NCI-H510A treated with DMSO at 0.1 percent for 48 hours (cell line): Measurements from ENCODE around the gene CPA4.
"Not testable (repeated sequence)": the region's sequence is repeated elsewhere in the genome, so short reads cannot be mapped to it uniquely, and the experiment has no call there.

Experiments
- DNase-seq: peaks from one replicate; lab custom pipeline; 2025; lab: John Stamatoyannopoulos, UW

The CPA4 gene

DNA sequence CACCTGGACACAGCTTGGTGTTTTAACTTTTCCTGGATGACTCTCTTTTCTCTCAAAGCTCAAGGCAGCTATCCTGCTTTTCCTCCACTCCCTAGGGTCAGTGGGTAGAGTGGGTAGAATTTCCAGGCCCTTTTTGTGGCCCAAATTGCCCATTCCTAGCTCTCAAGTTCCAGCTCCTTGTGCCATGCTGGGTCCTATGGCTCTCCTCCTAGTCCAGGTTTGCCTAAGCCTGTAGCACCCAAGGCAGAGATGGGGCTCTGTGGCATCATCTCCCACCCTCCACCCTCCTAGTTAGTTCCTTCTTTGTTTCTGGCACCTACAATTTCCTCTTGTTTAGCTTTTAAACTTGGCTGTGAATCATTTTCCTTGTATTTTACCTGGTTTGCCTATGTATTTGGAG, 9.7 kb downstream of the CPA4 start:
- DNase-seq: no peak

DNA sequence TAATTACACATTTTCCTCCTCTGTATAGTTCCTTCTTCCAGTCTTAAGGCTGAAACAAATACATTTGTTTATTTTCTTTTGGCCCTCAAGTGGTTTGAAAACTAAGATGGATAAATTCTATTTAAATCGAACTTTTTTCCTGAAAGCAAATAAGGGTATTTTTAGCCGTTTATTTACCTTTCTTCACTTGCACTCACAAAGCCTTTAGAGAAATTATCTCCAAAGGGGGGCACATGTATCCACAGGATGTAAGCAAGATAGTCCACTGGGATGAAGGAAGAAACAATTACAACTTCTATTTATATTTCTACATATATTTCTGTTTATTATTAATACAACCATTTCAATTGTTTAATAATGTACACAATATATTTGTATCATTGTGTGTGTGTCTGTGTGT, 10.2 kb downstream of the CPA4 start:
- no peak for DNase-seq

- DNase-seq: no peak
Measured at GRCh38 chr7:130303551-130303950, 10.6 kb downstream of the CPA4 start.

GRCh38 chr7:130303982-130304381, 11.0 kb downstream of the CPA4 start:
- DNase-seq: no peak

DNA sequence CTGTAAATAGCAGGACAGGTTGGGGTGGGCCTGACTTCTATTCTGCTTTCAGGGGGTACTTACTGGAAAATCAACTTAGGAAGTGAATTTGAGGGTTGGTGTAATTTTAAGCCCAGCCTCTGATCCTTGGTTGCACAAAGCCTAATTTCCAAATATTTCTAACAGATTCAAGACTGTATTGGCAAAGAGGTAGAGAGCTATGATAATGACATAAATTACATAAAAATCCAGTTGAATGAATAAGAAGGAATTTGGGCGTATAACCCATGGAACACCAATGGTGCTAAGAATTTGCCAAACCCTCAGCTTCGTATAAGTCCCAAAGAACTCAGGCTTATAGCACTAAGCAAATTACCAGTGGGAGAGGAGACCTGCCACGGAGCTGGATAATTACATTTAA, 11.9 kb downstream of the CPA4 start:
- DNase-seq: no peak

GRCh38 chr7:130305433-130306042, 12.6 kb downstream of the CPA4 start:
- no peak for DNase-seq

- DNase-seq: no peak
Measured at GRCh38 chr7:130309986-130310385, 17.0 kb downstream of the CPA4 start.

GRCh38 chr7:130314305-130314704, 21.3 kb downstream of the CPA4 start:
- DNase-seq: no peak

- DNase-seq: no peak
Measured at GRCh38 chr7:130319541-130319940, 26.6 kb downstream of the CPA4 start.

DNA sequence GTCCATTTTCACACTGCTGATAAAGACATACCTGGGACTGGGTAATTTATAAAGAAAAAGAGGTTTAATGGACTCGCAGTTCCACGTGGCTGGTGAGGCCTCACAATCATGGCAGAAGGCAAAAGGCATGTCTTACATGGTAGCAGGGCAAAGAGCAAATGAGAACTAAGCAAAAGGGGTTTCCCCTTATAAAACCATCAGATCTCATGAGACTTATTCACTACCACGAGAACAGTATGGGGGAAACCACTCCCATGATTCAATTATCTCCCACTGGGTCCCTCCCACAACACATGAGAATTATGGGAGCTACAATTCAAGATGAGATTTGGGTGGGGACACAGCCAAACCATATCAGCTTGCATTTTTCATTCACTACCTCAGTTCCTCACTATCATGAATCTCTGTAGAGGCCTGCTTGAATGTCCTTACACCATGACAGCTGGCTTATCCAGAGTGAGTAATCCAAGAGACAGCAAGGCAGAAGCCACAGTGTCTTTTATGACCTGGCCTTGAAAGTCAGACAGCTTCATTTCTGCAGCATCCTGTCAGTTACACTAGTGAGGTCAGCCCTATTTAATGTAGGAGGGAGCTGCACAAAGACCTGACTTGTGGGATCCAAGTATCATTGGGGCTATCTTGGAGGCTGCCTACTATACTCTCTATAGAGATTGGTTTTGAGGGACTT, 28.7 kb downstream of the CPA4 start:
- not testable (repeated sequence) for DNase-seq

GRCh38 chr7:130322615-130323014, 29.7 kb downstream of the CPA4 start:
- no peak for DNase-seq

- DNase-seq: no peak
Measured at GRCh38 chr7:130324306-130324943, 31.5 kb downstream of the CPA4 start.

DNA sequence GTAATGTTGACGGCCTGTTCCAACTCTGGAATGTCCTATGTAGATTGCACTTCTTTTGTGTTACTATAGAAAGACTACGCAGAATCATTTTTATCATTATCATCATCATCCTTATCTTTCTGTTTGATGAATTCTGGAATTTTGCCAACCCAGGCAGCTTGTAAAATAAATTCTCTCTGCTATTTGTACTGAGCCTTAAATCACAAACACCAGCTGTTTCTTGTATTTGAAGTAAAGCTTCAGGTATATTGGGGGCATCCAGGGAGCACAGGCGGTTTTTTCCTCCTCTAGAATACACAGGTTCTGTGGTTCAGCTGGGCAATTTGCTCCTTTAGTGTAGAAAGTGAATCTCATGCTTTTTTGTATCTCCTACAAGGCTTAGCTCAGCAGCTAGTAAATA, 36.7 kb downstream of the CPA4 start:
- DNase-seq: no peak

DNA sequence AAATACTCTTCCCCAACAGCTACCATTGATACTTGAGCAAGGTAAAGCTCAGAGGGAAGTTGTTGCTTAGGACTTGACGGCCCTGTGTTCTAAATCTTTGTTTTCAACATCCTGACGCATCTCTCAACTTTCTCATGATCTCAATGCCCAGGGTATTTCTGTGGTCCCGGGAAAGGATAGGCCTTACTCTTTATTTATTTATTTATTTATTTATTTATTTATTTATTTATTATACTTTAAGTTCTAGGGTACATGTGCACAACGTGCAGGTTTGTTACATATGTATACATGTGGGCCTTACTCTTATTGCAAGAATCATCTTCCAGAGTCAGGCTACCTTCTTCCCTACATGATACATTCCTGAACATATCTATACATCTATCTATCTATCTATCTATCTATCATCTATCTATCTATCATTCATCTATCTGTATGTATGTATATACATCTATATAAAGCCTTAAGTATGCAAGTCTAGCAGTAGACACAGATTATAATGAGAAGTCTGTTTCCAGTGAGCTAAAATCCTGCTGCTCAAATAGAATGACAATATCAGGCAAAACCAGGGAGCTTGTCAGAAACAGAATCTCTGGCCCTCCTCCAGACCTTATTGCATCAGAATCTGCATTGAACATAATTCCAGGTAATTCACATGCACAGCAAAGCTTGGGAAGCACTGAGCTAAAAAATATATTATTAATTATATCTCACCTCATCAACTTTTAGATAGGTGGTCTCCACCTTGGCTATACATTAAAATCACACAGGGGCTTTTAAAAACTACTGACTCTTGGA, 39.5 kb downstream of the CPA4 start:
- no peak for DNase-seq

DNA sequence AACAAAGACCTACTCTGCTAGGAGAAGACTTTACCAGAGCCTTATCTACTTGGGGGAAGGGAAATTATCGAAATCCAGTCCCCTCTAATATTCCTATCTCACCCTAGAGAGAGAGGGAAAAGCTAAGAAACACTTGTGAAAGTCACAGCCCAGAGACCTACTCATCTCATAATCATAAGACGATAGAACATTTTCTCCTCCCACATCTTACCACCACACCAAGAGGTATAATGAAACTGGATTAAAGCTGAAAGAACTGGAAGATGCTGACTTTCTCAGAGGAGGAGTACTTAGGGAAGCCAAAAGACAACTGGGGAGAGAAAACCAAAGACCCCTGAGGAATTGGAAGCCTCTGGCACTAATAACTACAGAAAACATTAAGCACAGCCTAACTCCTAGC, 40.9 kb downstream of the CPA4 start:
- DNase-seq: no peak

DNA sequence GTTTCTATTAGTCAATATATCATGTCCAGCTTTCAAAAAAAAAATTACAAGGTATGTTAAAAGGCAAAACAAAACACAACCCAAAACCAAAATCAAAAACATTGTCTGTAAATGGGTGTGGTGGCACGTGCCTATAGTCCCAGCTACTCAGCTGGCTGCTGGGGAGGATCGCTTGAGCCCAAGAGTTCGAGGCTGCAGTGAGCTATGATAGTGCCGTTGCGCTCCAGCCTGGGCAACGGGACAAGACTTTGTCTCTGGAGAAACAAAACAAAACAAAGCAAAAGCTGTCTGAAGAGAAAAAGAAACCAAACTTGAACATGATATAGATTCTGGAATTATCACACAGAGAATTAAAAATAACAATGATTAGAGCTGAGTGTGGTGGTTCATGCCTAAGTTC, 41.3 kb downstream of the CPA4 start:
- no peak for DNase-seq

GRCh38 chr7:130337410-130337971, 44.5 kb downstream of the CPA4 start:
- DNase-seq: no peak

- no peak for DNase-seq
Measured at GRCh38 chr7:130338233-130338632, 45.3 kb downstream of the CPA4 start.

DNA sequence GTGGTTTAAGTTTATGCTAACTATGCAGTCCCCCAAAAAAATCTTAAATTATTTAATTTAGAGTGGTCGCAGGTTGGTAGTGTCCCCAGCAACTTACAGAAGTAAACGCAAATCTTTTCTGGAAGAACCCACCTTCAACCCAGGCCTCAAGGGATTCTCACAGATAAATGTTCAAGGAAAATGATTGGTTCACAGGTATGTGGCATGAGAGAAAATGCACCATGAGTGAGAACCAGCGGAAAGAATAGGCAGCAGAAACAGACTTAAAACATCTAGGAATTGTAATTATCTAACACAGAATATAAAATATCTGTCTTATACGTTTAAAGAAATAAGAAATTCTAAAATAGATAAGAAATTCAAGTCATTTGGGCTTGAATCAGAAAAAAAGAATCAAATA, 48.9 kb downstream of the CPA4 start:
- DNase-seq: no peak

DNA sequence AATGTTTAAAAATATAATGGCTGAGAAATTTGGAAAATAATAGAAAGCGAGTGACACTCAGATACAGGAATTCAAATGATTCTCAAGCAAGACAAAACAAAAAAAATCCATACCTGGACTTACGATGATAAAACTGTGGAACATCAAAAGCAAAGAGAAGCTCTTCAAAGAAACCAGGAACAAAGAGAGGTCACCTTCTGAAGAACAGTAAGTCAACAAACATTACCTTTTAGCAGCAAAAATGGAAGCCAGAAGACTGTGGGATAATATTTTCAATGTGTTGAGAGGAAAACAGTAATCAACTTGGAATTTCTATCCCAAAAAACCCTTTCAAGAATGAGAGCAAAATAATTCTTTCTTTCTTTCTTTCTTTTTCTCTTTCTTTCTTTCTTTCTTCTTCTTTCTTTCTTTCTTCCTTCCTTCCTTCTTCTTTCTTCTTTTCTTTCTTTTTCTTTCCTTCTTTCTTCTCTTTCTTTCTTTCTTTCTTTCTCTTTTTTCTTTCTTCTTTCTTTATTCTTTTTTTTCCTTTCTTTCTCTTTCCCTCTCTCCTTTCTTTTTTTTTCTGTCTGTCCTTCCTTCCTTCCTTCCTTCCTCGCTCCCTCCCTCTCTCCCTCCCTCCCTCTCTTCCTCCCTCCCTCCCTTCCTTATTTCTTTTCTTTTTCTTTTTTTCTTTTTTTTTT, 49.9 kb downstream of the CPA4 start:
- no peak for DNase-seq

DNA sequence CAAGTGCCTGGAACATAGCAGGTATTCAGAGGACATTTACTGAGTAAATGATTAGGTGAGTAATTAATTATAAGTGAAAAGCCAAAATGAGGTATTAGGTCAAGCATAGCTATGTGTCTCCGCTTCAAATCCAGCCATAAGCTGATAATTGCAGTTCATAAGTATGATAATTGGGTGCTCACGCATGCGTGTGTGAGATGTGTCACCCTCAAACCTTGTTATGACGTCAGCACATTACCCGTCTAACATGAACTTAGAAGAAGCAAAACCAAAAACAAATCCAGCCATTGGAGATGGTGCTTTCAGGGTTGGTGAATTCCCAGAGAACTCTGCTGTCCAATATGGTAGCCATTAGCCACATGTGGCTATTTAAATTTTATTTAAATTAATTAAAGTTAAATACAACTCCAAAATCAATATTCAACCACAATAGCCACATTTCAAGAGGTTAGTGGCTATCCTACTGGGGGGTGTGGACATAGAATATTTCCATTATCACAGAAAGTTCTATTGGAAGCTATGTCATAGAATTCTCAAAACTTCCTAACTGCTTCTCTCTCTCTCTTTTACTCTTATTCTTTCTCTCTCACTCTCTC, 51.4 kb downstream of the CPA4 start, which contains the start of gene CPA5:
Gene CPA5, plus strand, starts transcription at position 546 of the 596 bp plus-strand sequence. CDS start 1,670 bp downstream, outside the sequence.
- DNase-seq: no peak
